ENCODE measurements around the gene ESRRB.

The ESRRB gene

GRCh38 chr14:76408877-76409276 is 32.9 kb downstream of the ESRRB start:
- no peak for DNase-seq

GRCh38 chr14:76412501-76412900 is 36.6 kb downstream of the ESRRB start:
- no peak for DNase-seq

GRCh38 chr14:76413106-76413961 is 37.4 kb downstream of the ESRRB start:
- DNase-seq = no peak

GRCh38 chr14:76413962-76414600 is 38.1 kb downstream of the ESRRB start:
- no peak for DNase-seq

GRCh38 chr14:76419399-76419798 is 43.5 kb downstream of the ESRRB start:
- DNase-seq = no peak

GRCh38 chr14:76420827-76421226 is 44.9 kb downstream of the ESRRB start:
- DNase-seq = no peak

- no peak for DNase-seq
Observed at GRCh38 chr14:76421662-76422061, 45.7 kb downstream of the ESRRB start.

GRCh38 chr14:76422662-76423061 is 46.7 kb downstream of the ESRRB start:
- no peak for DNase-seq

GRCh38 chr14:76423534-76423933 is 47.6 kb downstream of the ESRRB start:
- no peak for DNase-seq

GRCh38 chr14:76424359-76424758 is 48.4 kb downstream of the ESRRB start:
- DNase-seq = no peak

- no peak for DNase-seq
Observed at GRCh38 chr14:76426161-76426696, 50.3 kb downstream of the ESRRB start.

- no peak for DNase-seq
Observed at GRCh38 chr14:76428611-76429010, 52.7 kb downstream of the ESRRB start.

- no peak for DNase-seq
Observed at GRCh38 chr14:76430017-76430416, 54.1 kb downstream of the ESRRB start.

- DNase-seq = no peak
Observed at GRCh38 chr14:76430475-76430980, 54.6 kb downstream of the ESRRB start.

GRCh38 chr14:76431538-76431937 is 55.6 kb downstream of the ESRRB start:
- no peak for DNase-seq

- no peak for DNase-seq
Observed at GRCh38 chr14:76432827-76433752, 57.2 kb downstream of the ESRRB start.

- DNase-seq = no peak
Observed at GRCh38 chr14:76434220-76434619, 58.3 kb downstream of the ESRRB start.

GRCh38 chr14:76439237-76439775 is 63.4 kb downstream of the ESRRB start:
- no peak for DNase-seq

GRCh38 chr14:76446486-76446885 is 70.5 kb downstream of the ESRRB start:
- DNase-seq = no peak

- DNase-seq = no peak
Observed at GRCh38 chr14:76446921-76447320, 71.0 kb downstream of the ESRRB start.

GRCh38 chr14:76450476-76450875 is 74.5 kb downstream of the ESRRB start:
- no peak for DNase-seq

GRCh38 chr14:76456200-76456599 is 80.3 kb downstream of the ESRRB start:
- DNase-seq = no peak

Data from GOT3 (cell line).